BLaER1 (cell line): Measurements from ENCODE around the gene TUB.

Experiments used
- H3K27ac ChIP-seq: shearing (Covaris generic); formaldehyde crosslinking; 2 replicates; pipeline ENCODE4 v1.8.1; 2022
- H3K27me3 ChIP-seq: shearing (Covaris generic); formaldehyde crosslinking; 2 replicates; pipeline ENCODE4 v1.8.1; 2022
- H3K36me3 ChIP-seq: shearing (Covaris generic); formaldehyde crosslinking; 2 replicates; pipeline ENCODE4 v1.8.1; 2022
- H3K4me1 ChIP-seq: shearing (Covaris generic); formaldehyde crosslinking; 2 replicates; pipeline ENCODE4 v1.8.1; 2022
- H3K4me2 ChIP-seq: shearing (Covaris generic); formaldehyde crosslinking; 2 replicates; pipeline ENCODE4 v1.8.1; 2022
- H3K4me3 ChIP-seq: shearing (Covaris generic); formaldehyde crosslinking; 2 replicates; pipeline ENCODE4 v1.8.1; 2022
- H3K9ac ChIP-seq: shearing (Covaris generic); formaldehyde crosslinking; 2 replicates; pipeline ENCODE4 v1.8.1; 2022
- H3K9me3 ChIP-seq: shearing (Covaris generic); formaldehyde crosslinking; 2 replicates; pipeline ENCODE4 v1.8.1; 2022
- H4K20me1 ChIP-seq: shearing (Covaris generic); formaldehyde crosslinking; 2 replicates; pipeline ENCODE4 v1.8.1; 2022
- Cebpa-rat ChIP-seq: shearing (Covaris generic); IDR thresholded peaks from 2 replicates; pipeline ENCODE4 v1.8.1; 2022

The TUB gene

DNA sequence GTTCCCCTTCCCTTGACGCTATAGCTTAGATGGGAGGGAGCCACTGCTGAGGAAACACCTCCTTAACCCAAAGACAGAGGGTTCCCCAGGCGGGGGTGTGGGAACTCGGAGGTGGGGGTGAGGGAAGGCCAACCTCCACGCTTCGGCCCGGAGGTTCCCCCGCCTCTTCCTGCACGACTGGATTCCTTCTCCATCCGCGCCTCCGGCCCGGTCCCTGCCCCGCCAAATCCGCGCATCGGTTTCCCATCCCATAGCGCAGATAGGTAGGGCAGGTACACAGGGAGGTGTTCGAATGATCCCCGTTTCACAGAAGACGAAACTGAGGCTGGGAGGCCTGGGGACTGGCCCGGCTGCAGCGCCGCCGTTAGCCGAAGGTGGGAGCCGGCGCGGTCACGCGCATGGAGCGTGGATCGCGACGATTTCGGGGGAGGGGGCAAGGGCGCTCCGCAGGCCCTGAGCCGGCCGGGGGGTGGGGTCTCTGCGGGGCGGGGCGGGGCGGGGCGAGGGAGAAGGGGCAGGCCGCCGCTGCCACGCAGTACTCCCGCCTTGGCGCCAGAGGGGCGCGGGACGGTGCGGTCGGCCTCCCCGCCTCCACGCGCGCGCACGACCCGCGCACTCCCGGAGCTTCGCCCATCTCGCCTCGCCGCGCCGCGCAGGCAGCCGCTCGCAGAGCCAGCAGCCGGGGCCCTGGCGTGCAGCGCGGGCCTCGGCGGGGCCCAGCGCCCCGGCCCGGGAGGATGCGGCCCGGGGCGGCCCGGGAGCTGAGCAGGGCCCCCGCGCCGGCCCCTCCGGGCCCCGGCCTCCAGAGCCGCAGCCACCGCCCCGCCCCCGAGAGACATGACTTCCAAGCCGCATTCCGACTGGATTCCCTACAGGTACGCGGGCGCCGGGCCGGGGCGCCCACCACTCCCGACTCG, at the start of gene TUB:
Gene TUB, plus strand, starts transcription at position 538 of the 917 bp plus-strand sequence. Its CDS starts 300 bp downstream, at position 838.
- Histone ChIP-seq H3K9ac (peak within 1 kb of the TSS; percentile 77), H3K27ac (peak within 1 kb of the TSS; percentile 56), H3K9me3 (no peaks in the 10 kb centered on the region), H4K20me1 (peaks cover 17% of the 10 kb centered on the region), H3K36me3 (no peaks in the 10 kb centered on the region), H3K4me3 (peak within 1 kb of the TSS; percentile 71), H3K27me3 (no peaks in the 10 kb centered on the region), H3K4me2 (peak within 1 kb of the TSS; percentile 83), H3K4me1 (peaks cover 50% of the 10 kb centered on the region)
- TF ChIP-seq Cebpa-rat = no peak

DNA sequence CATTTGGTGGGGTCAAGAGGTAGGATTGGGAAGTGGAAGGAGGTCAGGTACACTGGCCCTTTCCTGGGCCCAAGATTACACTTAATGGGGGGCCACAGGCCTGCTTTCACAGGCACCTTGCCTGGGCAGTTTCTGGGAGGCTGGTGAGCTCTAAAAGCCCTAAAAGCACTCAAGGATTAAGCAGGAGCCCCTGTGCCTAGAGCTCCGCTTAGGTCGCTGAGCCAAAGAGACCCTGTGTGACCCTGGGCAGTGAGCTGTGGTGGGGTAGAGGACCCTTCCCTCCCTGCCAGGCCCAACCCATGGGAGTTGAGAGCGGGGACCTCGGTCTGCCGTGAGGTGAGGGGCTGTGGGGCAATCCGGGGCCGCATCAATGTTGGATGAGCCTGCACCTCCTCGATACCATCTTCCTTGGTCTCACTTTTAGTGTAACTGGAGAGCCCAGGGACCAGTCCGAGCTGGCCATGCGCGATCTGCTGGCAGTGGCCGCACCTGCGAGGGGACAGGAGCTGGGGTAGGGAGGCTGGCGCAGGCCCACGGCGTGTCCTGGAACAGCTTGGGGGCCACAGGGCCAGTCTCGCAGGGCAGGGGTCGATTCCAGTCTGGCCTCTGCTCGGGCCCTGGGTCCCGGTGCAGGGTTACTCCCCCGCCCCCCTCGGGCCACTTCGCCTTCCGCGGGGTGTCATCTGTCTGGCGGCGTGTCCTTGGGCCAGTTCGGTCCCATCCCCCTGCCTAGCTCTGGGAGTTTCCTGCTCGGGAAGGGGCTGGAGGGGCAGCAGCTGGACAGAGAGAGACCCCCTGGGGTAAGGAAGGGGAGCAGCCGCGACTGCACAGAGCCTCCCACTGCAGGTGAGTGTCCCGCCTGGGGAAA, 49.5 kb upstream of the TUB start:
- Histone ChIP-seq H3K9me3 (no peaks in the 10 kb centered on the region), H3K27me3 (no peaks in the 10 kb centered on the region), H3K9ac (no peak overlapping the region), H3K36me3 (no peaks in the 10 kb centered on the region), H3K4me3 (no peak overlapping the region), H3K27ac (no peak overlapping the region), H3K4me2 (no peak overlapping the region), H4K20me1 (no peaks in the 10 kb centered on the region), H3K4me1 (peaks cover 10% of the 10 kb centered on the region)
- TF ChIP-seq Cebpa-rat = no peak

DNA sequence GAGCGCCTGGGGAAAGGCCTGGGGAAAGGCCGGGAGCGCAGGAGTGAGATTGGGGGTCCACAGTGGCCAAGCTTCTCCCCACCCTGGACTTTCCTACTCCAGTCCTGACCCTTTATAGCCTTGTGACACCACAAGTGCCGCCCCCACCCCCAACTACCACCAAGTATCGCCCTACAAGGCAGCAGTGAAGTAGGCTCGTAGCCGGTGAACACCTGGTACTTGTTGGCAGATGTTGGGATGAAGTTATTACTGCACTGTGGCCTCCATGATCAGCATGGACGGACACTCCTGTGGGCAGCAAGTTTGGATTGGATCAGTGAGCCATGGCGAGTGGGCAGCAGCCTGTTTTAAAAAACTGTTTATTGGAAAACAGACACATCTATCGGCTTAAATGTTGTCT, 48.9 kb upstream of the TUB start:
- H4K20me1 ChIP-seq = no peaks in the 10 kb centered on the region
- no peak for TF ChIP-seq Cebpa-rat
- peaks cover 10% of the 10 kb centered on the region for H3K4me1 ChIP-seq
- H3K27me3 ChIP-seq = no peaks in the 10 kb centered on the region
- no peak overlapping the region for H3K4me2 ChIP-seq
- no peaks in the 10 kb centered on the region for H3K9me3 ChIP-seq
- no peak overlapping the region for H3K9ac ChIP-seq
- H3K27ac ChIP-seq = no peak overlapping the region
- no peak overlapping the region for H3K4me3 ChIP-seq
- H3K36me3 ChIP-seq = no peaks in the 10 kb centered on the region

GRCh38 chr11:8032576-8033304, 48.3 kb upstream of the TUB start:
- H3K27ac ChIP-seq = no peak overlapping the region
- H4K20me1 ChIP-seq = no peaks in the 10 kb centered on the region
- peaks cover 10% of the 10 kb centered on the region for H3K4me1 ChIP-seq
- no peaks in the 10 kb centered on the region for H3K36me3 ChIP-seq
- H3K27me3 ChIP-seq = no peaks in the 10 kb centered on the region
- H3K4me2 ChIP-seq = peak overlapping the region; percentile 35; the same call in 1 of the 2 replicates
- TF ChIP-seq Cebpa-rat = no peak
- H3K9ac ChIP-seq = no peak overlapping the region
- no peak overlapping the region for H3K4me3 ChIP-seq
- no peaks in the 10 kb centered on the region for H3K9me3 ChIP-seq

DNA sequence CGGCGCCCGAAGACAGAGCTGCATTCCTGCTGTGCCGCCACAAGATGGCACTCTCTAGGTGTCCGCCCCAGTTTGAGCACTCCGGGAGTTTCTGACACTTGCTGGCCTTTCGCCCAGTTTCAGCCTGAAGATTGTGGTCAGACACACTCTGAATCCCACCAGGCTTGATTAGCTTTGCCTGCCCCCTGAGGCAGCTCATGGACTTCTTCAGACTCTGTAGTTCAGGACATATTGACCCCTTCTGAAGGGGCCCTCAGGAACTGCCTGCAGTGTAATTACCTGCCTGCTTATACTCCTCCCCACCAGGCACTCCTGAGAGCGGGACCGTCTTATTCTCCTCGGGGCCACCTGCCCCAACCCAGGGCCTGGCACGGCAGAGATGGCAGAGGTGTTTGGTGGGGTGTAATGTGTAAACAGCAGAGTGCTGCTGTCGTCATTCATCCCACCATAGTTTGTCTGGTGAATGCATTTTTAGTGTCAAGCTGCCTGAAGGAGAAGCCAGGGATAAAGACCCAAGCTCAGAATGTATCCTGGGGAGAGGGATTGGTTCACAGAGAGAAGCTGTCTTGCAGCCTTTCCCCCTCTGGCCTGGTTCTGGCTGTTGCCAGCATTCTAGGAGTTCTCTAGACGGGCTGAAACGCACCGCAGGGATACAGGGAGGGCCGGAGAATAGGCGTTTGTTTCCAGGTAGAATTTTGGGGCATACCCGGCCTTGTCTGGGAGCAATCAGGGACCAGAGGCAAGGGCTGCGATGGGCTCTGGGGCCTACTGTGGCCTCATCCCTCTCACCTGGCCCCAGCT, 47.5 kb upstream of the TUB start:
- Histone ChIP-seq H3K4me1 (peaks cover 11% of the 10 kb centered on the region), H4K20me1 (no peaks in the 10 kb centered on the region), H3K4me3 (no peak overlapping the region), H3K9me3 (no peaks in the 10 kb centered on the region), H3K36me3 (no peaks in the 10 kb centered on the region), H3K27ac (no peak overlapping the region), H3K27me3 (no peaks in the 10 kb centered on the region), H3K9ac (no peak overlapping the region), H3K4me2 (peak overlapping the region; percentile 35; the same call in 1 of the 2 replicates)
- no peak for TF ChIP-seq Cebpa-rat

DNA sequence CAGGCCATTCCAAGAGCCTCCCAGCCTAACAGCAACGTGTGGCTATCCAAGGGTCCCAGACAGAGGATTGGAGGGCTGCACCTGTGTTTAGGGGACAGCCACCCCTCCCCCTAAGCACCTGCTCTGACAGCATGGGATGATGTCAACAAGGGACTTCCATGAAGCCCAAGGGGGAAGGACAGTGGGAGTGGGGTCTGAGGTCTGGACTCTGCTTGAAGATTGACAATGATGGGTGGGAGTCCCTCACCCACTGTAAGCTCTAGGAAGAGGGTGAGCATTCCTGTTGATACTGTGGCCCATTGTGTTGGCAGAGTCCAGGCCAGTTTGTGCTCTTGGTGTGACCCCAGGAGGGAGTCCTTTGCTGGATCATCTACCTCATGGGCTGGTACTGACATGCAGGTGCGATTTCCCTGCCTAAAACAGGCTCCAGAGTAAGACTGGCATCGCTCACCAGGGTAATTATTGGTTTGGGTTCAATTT, 46.9 kb upstream of the TUB start:
- Histone ChIP-seq H3K9me3 (no peaks in the 10 kb centered on the region), H3K9ac (no peak overlapping the region), H3K4me1 (peaks cover 18% of the 10 kb centered on the region), H3K27me3 (no peaks in the 10 kb centered on the region), H3K27ac (no peak overlapping the region), H3K4me3 (no peak overlapping the region), H3K36me3 (no peaks in the 10 kb centered on the region), H4K20me1 (no peaks in the 10 kb centered on the region), H3K4me2 (no peak overlapping the region)
- no peak for TF ChIP-seq Cebpa-rat

- Histone ChIP-seq H3K27ac (no peak overlapping the region), H3K4me1 (peaks cover 20% of the 10 kb centered on the region), H3K4me3 (no peak overlapping the region), H3K36me3 (no peaks in the 10 kb centered on the region), H3K4me2 (no peak overlapping the region), H3K27me3 (no peaks in the 10 kb centered on the region), H3K9ac (no peak overlapping the region), H3K9me3 (no peaks in the 10 kb centered on the region), H4K20me1 (no peaks in the 10 kb centered on the region)
- no peak for TF ChIP-seq Cebpa-rat
These were observed 46.3 kb upstream of the TUB start for GRCh38 chr11:8034604-8035190.

DNA sequence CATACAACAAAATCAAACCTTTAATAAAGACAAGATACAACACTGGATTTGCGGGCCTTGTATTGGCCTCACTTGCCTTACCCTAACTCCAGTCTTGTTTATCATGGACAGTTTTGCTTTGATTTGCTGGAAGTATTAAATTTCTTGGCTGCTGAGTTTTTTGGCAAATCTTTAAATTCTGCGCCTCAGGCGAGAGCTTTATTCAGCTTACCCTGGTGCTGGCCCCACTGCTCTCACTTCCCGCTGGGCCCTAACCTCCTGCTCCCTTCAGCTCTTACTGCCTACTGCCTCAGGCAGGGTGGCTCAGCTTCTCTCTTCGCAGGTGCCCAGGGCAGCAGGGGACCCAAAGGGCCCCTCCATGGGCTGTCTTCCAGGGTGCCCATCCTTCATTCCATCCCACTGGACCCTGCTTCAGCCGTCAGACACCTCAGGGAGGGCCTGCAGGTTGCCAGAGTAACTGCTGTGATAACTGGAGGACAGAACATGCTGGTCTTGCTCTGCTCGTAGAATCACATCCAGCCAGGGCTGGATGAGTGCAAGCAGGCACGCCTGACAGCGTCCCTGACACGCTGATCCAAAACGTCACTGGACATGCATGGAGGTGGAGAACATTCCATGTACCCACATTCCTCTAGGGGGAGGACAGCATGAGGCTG, 45.7 kb upstream of the TUB start:
- Histone ChIP-seq H3K9me3 (no peaks in the 10 kb centered on the region), H3K36me3 (no peaks in the 10 kb centered on the region), H3K27ac (no peak overlapping the region)

More for the DNA sequence above, 45.7 kb upstream of the TUB start:
- H3K4me1 ChIP-seq = peaks cover 20% of the 10 kb centered on the region
- H3K27me3 ChIP-seq = no peaks in the 10 kb centered on the region
- H3K4me2 ChIP-seq = no peak overlapping the region
- H4K20me1 ChIP-seq = no peaks in the 10 kb centered on the region
- H3K4me3 ChIP-seq = no peak overlapping the region
- no peak for TF ChIP-seq Cebpa-rat
- H3K9ac ChIP-seq = no peak overlapping the region
